Hindlimb muscle (tissue), 1 donor: ENCODE results near the gene CLPTM1. TPM values are rescaled to one million over a fixed set of nuclear protein-coding genes. Genes with fewer than 3 reads are reported as not detected.
"Not testable (repeated sequence)": the region's sequence is repeated elsewhere in the genome, so short reads cannot be mapped to it uniquely, and the experiment has no call there.

Source experiments
- DNase-seq: peaks from one replicate; pipeline ENCODE4 v3.0.0-alpha.2; 2013
- polyA plus RNA-seq: library from polyadenylated mRNA; unstranded; fragments of 120-200 nt; gene quantifications from one replicate; pipeline ENCODE4 v1.2.1, GENCODE V29; 2013; ENCODE audit not compliant: insufficient read length

The CLPTM1 gene, protein sequence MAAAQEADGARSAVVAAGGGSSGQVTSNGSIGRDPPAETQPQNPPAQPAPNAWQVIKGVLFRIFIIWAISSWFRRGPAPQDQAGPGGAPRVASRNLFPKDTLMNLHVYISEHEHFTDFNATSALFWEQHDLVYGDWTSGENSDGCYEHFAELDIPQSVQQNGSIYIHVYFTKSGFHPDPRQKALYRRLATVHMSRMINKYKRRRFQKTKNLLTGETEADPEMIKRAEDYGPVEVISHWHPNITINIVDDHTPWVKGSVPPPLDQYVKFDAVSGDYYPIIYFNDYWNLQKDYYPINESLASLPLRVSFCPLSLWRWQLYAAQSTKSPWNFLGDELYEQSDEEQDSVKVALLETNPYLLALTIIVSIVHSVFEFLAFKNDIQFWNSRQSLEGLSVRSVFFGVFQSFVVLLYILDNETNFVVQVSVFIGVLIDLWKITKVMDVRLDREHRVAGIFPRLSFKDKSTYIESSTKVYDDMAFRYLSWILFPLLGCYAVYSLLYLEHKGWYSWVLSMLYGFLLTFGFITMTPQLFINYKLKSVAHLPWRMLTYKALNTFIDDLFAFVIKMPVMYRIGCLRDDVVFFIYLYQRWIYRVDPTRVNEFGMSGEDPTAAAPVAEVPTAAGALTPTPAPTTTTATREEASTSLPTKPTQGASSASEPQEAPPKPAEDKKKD
- 67.1 TPM for polyA plus RNA-seq

DNA sequence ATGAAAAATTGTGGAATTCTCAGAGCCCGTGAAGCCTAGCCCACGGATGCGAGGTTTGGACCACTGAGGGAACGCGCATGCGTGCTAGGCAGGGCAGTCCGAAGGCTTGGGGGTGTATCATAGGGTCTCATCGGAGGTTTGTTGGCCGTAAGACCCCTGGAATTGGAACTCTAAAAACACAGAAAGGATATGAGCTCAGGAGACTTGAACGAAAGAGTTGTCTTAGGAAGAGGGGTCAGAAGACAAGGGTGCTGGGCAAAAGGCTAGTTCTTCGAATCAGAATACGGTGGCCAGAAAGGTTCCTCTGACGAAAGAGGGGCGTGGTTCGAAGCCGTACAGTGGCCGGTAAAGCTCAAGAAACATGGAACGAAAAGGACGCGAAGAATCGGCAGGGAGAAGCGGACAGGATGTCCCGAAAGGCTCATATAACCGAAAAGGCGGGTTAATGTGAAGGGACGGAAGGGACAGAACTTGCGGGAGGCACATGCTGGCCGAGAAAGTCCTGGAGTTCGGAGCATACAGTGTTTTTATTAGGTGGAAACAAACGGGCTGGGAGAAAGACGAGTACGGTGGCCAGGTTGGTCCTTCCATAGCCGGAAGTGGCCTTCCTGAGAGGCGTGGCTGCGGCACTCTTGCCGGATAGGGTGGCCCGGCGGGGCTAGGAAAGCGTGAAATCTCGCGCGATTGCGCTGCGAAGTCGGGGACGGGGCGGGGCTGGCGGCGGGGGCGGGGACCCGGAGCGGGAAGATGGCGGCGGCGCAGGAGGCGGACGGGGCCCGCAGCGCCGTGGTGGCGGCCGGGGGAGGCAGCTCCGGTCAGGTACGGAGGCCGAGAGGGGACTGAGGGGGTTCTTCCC lies at the start of gene CLPTM1:
TSS of gene CLPTM1 (plus strand) at position 732 of the 856 bp plus-strand sequence. CDS start at position 748, 16 bp downstream.
- DNase-seq: peak; percentile 97

DNA sequence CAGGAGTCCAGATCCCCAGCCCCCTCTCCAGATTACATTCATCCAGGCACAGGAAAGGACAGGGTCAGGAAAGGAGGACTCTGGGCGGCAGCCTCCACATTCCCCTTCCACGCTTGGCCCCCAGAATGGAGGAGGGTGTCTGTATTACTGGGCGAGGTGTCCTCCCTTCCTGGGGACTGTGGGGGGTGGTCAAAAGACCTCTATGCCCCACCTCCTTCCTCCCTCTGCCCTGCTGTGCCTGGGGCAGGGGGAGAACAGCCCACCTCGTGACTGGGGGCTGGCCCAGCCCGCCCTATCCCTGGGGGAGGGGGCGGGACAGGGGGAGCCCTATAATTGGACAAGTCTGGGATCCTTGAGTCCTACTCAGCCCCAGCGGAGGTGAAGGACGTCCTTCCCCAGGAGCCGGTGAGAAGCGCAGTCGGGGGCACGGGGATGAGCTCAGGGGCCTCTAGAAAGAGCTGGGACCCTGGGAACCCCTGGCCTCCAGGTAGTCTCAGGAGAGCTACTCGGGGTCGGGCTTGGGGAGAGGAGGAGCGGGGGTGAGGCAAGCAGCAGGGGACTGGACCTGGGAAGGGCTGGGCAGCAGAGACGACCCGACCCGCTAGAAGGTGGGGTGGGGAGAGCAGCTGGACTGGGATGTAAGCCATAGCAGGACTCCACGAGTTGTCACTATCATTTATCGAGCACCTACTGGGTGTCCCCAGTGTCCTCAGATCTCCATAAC lies 49.6 kb upstream of the CLPTM1 start, which contains the start of gene APOE:
TSS of gene APOE (plus strand) at position 360 of the 724 bp plus-strand sequence. CDS start 829 bp downstream, outside the sequence.
- DNase-seq: no peak

DNA sequence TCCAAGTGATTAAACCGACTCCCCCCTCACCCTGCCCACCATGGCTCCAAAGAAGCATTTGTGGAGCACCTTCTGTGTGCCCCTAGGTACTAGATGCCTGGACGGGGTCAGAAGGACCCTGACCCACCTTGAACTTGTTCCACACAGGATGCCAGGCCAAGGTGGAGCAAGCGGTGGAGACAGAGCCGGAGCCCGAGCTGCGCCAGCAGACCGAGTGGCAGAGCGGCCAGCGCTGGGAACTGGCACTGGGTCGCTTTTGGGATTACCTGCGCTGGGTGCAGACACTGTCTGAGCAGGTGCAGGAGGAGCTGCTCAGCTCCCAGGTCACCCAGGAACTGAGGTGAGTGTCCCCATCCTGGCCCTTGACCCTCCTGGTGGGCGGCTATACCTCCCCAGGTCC lies 47.6 kb upstream of the CLPTM1 start:
- no peak for DNase-seq

DNA sequence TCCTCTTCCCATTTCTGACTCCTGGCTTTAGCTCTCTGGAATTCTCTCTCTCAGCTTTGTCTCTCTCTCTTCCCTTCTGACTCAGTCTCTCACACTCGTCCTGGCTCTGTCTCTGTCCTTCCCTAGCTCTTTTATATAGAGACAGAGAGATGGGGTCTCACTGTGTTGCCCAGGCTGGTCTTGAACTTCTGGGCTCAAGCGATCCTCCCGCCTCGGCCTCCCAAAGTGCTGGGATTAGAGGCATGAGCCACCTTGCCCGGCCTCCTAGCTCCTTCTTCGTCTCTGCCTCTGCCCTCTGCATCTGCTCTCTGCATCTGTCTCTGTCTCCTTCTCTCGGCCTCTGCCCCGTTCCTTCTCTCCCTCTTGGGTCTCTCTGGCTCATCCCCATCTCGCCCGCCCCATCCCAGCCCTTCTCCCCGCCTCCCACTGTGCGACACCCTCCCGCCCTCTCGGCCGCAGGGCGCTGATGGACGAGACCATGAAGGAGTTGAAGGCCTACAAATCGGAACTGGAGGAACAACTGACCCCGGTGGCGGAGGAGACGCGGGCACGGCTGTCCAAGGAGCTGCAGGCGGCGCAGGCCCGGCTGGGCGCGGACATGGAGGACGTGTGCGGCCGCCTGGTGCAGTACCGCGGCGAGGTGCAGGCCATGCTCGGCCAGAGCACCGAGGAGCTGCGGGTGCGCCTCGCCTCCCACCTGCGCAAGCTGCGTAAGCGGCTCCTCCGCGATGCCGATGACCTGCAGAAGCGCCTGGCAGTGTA lies 46.9 kb upstream of the CLPTM1 start:
- no peak for DNase-seq

DNA sequence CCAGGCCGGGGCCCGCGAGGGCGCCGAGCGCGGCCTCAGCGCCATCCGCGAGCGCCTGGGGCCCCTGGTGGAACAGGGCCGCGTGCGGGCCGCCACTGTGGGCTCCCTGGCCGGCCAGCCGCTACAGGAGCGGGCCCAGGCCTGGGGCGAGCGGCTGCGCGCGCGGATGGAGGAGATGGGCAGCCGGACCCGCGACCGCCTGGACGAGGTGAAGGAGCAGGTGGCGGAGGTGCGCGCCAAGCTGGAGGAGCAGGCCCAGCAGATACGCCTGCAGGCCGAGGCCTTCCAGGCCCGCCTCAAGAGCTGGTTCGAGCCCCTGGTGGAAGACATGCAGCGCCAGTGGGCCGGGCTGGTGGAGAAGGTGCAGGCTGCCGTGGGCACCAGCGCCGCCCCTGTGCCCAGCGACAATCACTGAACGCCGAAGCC lies 46.3 kb upstream of the CLPTM1 start:
- no peak for DNase-seq

DNA sequence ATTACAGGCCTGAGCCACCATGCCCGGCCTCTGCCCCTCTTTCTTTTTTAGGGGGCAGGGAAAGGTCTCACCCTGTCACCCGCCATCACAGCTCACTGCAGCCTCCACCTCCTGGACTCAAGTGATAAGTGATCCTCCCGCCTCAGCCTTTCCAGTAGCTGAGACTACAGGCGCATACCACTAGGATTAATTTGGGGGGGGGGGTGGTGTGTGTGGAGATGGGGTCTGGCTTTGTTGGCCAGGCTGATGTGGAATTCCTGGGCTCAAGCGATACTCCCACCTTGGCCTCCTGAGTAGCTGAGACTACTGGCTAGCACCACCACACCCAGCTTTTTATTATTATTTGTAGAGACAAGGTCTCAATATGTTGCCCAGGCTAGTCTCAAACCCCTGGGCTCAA lies 45.4 kb upstream of the CLPTM1 start:
- DNase-seq: no peak

DNA sequence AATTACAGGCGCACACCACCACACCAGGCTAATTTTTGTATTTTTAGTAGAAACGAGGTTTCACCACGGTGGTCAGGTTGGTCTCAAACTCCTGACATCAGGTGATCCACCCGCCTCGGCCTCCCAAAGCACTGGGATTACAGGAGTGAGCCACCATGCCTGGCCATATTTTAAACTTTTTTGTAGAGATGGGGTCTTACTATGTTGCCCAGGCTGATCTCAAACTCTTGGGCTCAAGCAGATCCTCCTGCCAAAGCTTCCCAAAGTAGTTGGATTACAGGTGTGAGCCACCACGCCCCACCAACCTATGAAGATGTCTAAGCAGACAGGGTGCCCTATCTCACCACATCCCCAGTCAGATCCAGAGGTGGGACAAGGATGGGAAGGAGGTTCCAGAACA lies 43.3 kb upstream of the CLPTM1 start:
- not testable (repeated sequence) for DNase-seq

DNA sequence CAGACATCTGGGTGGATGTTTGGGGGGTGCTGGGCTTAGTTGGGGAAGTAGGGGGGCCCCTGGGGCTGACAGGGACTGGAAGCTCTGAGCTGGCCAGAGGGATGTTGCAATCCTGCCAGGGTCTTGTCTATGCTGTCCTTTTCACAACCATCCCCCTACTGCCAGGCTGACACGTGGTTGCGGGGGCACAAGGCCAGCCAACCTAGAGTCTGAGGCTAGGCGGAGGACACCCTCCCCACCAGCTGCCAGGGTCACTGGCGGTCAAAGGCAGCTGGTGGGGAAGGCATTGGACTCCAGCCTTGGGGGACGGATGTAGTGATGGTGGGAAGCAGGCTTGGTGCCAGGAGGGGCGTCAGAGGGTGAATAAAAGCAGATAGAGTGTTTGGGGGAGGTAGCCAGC lies 42.3 kb upstream of the CLPTM1 start:
- peak; percentile 52 for DNase-seq

DNA sequence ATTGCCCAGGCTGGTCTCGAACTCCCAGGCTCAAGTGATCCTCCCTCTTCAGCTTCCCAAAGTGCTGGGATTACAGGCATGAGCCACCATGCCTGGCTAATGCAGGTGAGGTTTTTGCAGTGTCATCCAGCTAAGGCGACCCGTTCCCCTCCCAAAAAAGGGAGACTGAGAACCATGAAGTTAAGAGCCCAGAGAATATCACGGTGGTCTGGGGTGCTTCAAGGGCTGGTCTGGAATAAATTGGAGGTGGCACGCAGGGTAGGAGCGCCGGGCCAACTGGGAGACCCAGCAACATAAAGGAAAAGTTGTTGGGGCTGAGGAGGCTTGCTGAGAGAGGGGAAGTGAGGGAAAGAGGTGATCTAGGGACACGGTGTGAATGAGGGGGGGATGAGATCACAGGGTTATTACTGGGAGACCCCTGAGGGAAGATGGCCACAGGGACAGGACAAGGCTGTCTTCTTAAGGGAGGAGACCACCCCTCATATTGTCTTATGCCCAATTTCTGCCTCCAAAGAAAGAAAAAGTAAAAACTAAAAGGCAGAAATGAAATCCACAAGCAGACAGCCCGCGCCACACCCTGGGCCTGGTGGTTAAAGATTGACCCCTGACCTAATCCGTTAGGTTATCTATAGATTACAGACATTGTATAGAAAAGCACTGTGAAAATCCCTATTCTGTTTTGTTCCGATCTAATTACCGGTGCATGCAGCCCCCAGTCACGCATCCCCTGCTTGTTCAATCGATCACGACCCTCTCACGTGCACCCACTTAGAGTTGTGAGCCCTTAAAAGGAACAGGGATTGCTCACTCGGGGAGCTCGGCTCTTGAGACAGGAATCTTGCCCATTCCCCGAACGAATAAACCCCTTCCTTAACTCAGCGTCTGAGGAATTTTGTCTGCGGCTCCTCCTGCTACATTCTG lies 41.4 kb upstream of the CLPTM1 start:
- not testable (repeated sequence) for DNase-seq

DNA sequence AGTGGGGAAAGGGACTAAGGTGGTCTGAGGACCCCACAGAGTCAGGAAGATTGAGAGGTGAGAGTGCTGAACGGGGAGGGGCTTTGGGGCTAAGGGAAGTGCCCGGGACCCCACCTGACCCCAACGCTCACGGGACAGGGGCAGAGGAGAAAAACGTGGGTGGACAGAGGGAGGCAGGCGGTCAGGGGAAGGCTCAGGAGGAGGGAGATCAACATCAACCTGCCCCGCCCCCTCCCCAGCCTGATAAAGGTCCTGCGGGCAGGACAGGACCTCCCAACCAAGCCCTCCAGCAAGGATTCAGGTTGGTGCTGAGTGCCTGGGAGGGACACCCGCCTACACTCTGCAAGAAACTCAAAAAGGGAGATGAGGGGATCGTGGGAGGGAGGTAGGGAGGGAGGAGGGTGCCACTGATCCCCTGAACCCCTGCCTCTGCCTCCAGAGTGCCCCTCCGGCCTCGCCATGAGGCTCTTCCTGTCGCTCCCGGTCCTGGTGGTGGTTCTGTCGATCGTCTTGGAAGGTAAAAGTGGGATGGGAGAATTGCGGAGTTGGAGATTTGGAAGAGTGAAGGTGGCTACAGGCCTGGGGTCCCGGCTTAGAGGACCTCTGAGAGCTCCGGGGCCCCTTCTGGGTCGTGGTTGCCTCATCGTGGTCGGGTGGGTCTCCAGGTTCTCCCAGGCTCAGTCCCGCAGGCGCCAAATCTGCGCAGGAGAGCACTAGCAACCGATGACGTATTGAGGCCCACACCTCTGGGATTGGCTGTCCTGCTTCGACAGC lies 40.6 kb upstream of the CLPTM1 start, which contains the start of gene APOC1:
TSS of gene APOC1 (plus strand) at position 176 of the 774 bp plus-strand sequence. CDS start at position 460, 284 bp downstream.
- peak; percentile 90 for DNase-seq

DNA sequence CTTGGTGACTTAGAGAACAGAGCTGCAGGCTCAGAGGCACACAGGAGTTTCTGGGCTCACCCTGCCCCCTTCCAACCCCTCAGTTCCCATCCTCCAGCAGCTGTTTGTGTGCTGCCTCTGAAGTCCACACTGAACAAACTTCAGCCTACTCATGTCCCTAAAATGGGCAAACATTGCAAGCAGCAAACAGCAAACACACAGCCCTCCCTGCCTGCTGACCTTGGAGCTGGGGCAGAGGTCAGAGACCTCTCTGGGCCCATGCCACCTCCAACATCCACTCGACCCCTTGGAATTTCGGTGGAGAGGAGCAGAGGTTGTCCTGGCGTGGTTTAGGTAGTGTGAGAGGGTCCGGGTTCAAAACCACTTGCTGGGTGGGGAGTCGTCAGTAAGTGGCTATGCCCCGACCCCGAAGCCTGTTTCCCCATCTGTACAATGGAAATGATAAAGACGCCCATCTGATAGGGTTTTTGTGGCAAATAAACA lies 30.9 kb upstream of the CLPTM1 start:
- no peak for DNase-seq

DNA sequence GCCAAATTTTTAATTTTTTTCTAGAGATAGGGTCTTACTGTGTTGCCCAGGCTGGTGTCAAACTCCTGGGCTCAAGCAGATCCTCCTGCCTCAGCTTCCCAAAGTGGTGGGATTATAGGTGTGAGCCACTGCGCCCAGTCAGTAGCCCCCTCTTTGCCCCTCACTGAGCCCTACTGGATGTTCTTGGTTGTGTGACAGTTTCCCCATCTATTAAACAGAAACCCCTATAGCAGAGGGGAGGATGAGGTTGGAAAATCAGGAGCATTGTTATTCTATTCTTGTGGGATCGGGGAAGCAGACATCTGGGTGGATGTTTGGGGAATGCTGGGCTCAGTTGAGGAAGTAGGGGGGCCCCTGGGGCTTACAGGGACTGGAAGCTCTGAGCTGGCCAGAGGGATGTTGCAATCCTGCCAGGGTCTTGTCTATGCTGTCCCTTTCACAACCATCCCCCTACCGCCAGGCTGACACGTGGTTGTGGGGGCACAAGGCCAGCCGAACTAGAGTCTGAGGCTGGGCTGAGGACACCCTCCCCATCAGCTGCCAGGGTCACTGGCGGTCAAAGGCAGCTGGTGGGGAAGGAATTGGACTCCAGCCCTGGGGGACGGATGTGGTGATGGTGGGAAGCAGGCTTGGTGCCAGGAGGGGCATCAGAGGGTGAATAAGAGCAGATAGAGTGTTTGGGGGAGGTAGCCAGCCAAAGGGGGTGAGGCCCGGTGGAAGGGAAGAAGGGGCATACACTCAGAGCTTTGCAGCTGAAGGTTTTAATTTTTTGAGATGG lies 29.9 kb upstream of the CLPTM1 start:
- DNase-seq: peak; percentile 54

DNA sequence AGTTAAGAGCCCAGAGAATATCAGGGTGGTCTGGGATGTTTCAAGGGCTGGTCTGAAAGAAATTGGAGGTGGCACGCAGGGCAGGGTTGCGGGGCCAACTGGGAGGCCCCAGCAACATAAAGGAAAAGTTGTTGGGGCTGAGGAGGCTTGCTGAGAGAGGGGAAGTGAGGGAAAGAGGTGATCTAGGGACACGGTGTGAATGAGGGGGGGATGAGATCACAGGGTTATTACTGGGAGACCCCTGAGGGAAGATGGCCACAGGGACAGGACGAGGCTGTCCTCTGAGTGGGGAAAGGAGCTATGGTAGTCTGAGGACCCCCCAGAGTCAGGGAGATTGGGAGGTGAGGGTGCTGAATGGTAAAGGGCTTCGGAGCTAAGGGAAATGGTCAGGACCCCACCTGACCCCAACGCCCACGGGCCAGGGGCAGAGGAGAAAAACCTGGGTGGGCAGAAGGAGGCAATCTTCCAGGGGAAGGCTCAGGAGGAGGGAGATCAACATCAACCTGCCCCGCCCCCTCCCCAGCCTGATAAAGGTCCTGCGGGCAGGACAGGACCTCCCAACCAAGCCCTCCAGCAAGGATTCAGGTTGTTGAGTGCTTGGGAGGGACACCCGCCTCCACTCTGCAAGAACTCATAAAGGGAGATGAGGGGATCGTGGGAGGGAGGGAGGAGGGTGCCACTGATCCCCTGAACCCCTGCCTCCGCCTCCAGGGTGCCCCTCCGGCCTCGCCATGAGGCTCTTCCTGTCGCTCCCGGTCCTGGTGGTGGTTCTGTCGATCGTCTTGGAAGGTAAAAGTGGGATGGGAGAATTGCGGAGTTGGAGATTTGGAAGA lies 28.7 kb upstream of the CLPTM1 start:
- DNase-seq: not testable (repeated sequence)

DNA sequence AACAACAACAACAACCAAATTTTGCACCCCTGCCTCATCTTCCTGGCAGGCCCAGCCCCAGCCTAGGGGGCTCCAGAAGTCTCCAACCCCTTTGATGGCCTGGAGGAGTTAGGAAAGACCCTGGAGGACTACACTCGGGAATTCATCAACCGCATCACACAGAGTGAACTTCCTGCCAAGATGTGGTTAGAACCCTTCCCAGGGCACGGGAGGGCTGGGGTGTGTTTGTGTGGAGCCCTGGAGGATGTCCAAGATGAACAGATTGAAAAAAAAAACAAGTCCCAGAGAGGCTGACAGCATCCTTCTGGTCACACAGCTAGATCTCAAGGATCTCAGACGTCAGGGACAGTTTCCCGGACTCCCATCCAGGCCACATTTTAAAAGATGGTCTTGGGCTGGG lies 27.4 kb upstream of the CLPTM1 start:
- no peak for DNase-seq

DNA sequence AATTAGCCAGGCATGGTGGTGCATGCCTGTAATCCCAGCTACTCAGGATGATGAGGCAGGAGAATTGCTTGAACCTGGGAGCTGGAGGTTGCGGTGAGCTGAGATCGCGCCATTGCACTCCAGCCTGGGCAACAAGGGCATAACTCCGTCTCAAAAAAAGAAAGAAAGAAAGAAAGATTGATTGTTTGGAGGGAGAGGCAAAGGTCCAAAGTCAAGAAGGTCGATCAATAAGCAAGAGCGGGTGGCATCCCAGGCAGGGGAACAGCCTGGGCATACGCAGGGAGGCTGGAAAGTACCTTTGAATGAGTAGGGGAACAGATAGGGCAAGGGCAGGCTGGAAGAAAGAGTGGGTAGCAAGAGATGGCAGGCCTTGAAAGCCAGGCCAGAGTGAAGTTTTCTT lies 25.1 kb upstream of the CLPTM1 start:
- no peak for DNase-seq

DNA sequence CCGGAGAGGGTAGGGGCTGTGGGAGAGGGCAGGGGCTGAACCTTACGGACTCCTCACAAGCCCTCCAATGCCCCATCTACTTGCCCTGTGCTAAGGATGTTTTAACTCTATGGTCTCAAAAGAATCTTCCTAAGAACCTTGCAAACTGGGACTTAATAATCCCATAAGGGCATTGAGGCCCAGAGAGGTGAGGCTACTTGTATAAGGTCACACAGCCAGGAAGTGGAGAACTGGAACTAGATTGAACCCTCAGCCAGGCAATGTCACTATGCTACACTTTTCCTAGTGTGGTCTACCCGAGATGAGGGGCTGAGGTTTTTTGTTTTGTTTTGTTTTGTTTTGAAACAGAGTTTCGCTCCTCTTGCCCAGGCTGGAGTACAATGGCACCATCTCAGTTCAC lies 23.6 kb upstream of the CLPTM1 start:
- no peak for DNase-seq

DNA sequence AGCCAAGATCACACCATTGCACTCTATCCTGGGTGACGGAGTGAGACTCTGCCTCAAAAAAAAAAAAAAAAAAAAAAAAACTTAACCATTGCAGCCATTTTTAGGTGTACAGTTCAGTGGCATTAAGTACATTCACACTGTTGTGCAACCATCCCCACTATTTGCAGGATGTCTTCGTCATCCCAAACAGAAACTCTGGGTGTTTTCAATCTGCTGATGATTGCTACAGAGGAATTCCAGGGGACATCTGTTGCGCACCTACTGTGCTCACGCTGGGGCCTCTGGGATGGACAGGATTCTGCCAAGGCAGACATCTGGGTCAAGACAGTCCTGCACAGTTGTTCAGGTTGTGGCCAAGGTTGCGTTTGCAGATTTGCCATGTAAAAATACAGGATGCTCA lies 15.5 kb upstream of the CLPTM1 start:
- DNase-seq: no peak
